ENCODE results near the gene KIAA1614. TPM values are rescaled to one million over a fixed set of nuclear protein-coding genes. Genes with fewer than 3 reads are reported as not detected.

Gene KIAA1614
- total RNA-seq, 1 donor = 6.9 TPM

GRCh38 chr1:180928331-180929230, 15.9 kb downstream of the KIAA1614 start:
- TF ChIP-seq CTCF (IDR thresholded peaks at IDR 0.05; ENCODE audit: insufficient read depth, low read depth, low read length) = no peak
- no peak overlapping the region for H3K4me3 ChIP-seq (ENCODE audit: low read depth, low read length)
- no peak for DNase-seq (ENCODE audit: low read depth)

- no peak for DNase-seq (ENCODE audit: low read depth)
- no peak for TF ChIP-seq CTCF (IDR thresholded peaks at IDR 0.05; ENCODE audit: insufficient read depth, low read depth, low read length)
- H3K4me3 ChIP-seq (ENCODE audit: low read depth, low read length) = no peak overlapping the region
Observed at GRCh38 chr1:180929389-180929788, 16.7 kb downstream of the KIAA1614 start.

- H3K4me3 ChIP-seq (ENCODE audit: low read depth, low read length) = no peak overlapping the region
- TF ChIP-seq CTCF (IDR thresholded peaks at IDR 0.05; ENCODE audit: insufficient read depth, low read depth, low read length) = no peak
- DNase-seq (ENCODE audit: low read depth) = no peak
Observed at GRCh38 chr1:180930687-180931086, 18.0 kb downstream of the KIAA1614 start.

GRCh38 chr1:180931529-180931928, 18.8 kb downstream of the KIAA1614 start:
- TF ChIP-seq CTCF (IDR thresholded peaks at IDR 0.05; ENCODE audit: insufficient read depth, low read depth, low read length) = no peak
- DNase-seq (ENCODE audit: low read depth) = no peak
- H3K4me3 ChIP-seq (ENCODE audit: low read depth, low read length) = no peak overlapping the region

GRCh38 chr1:180932378-180932777, 19.7 kb downstream of the KIAA1614 start:
- DNase-seq (ENCODE audit: low read depth) = no peak
- no peak for TF ChIP-seq CTCF (IDR thresholded peaks at IDR 0.05; ENCODE audit: insufficient read depth, low read depth, low read length)
- no peak overlapping the region for H3K4me3 ChIP-seq (ENCODE audit: low read depth, low read length)

- DNase-seq (ENCODE audit: low read depth) = no peak
- no peak overlapping the region for H3K4me3 ChIP-seq (ENCODE audit: low read depth, low read length)
- no peak for TF ChIP-seq CTCF (IDR thresholded peaks at IDR 0.05; ENCODE audit: insufficient read depth, low read depth, low read length)
Observed at GRCh38 chr1:180933141-180933540, 20.4 kb downstream of the KIAA1614 start.
